HFFc6 (cell line): ENCODE data around the gene MYT1. TPM values are rescaled to one million over a fixed set of nuclear protein-coding genes. Genes with fewer than 3 reads are reported as not detected.

Source experiments
- DNase-seq: peaks from one replicate; pipeline ENCODE4 v3.0.0-alpha.2; 2018
- H3K27ac Mint-ChIP-seq: 2 replicates; pipeline ENCODE4 v1.8.0; 2020; ENCODE audit warnings: mild to moderate bottlenecking, mixed read lengths
- H3K27me3 Mint-ChIP-seq: 2 replicates; pipeline ENCODE4 v1.8.0; 2021; ENCODE audit warnings: mild to moderate bottlenecking, moderate library complexity, mixed read lengths; ENCODE audit not compliant: insufficient read depth
- H3K36me3 Mint-ChIP-seq: 2 replicates; pipeline ENCODE4 v1.8.0; 2021; ENCODE audit warnings: low read depth, mixed read lengths
- H3K4me1 Mint-ChIP-seq: 2 replicates; pipeline ENCODE4 v1.8.0; 2020; ENCODE audit warnings: low read depth, mixed read lengths
- H3K4me3 Mint-ChIP-seq: 2 replicates; pipeline ENCODE4 v1.8.0; 2020; ENCODE audit warnings: mild to moderate bottlenecking, moderate library complexity, mixed read lengths
- H3K9me3 Mint-ChIP-seq: 2 replicates; pipeline ENCODE4 v1.8.0; 2020; ENCODE audit warnings: mild to moderate bottlenecking, mixed read lengths
- CTCF ChIP-seq: fragments of 200-600 bp; sonication (generic); IDR thresholded peaks from 2 replicates; pipeline ENCODE4 v1.5.0; 2021; ENCODE audit warnings: antibody characterized with exemption, mild to moderate bottlenecking
- total RNA-seq, 6 experiments: library from RNA; stranded (reverse); fragmentation: NEBNext Ultra II Directional; extraction: Animal tissue kit (Norgen Biotek cat#: 25700); gene quantifications; 2 replicates in 1 of 6; 3 replicates in 5 of 6; pipeline ENCODE4 v1.2.3, GENCODE V29; 2021

Gene MYT1
- total RNA-seq, 6 experiments from 2014 or later, result not detected

- H3K36me3 Mint-ChIP-seq, result peaks cover 17% of the 10 kb centered on the region
- H3K9me3 Mint-ChIP-seq, result peaks cover 18% of the 10 kb centered on the region
- H3K4me3 Mint-ChIP-seq, result no peak overlapping the region
- peaks cover 44% of the 10 kb centered on the region for H3K27me3 Mint-ChIP-seq
- no peak overlapping the region for H3K27ac Mint-ChIP-seq
- no peaks in the 10 kb centered on the region for H3K4me1 Mint-ChIP-seq
- DNase-seq, result no peak
- no peak for TF ChIP-seq CTCF
Measured at GRCh38 chr20:64142590-64142989, 21.7 kb upstream of the MYT1 start.

GRCh38 chr20:64143018-64143801 lies 21.0 kb upstream of the MYT1 start:
- peaks cover 18% of the 10 kb centered on the region for H3K9me3 Mint-ChIP-seq
- H3K4me3 Mint-ChIP-seq, result no peak overlapping the region
- H3K36me3 Mint-ChIP-seq, result peaks cover 17% of the 10 kb centered on the region
- H3K27ac Mint-ChIP-seq, result no peak overlapping the region
- no peak for DNase-seq
- no peak for TF ChIP-seq CTCF
- peaks cover 50% of the 10 kb centered on the region for H3K27me3 Mint-ChIP-seq
- H3K4me1 Mint-ChIP-seq, result no peaks in the 10 kb centered on the region

- Mint-ChIP-seq H3K4me3 (no peak overlapping the region), H3K4me1 (no peaks in the 10 kb centered on the region), H3K27me3 (peaks cover 49% of the 10 kb centered on the region), H3K36me3 (peaks cover 17% of the 10 kb centered on the region), H3K27ac (no peak overlapping the region), H3K9me3 (peaks cover 18% of the 10 kb centered on the region)
- no peak for TF ChIP-seq CTCF
- DNase-seq, result no peak
Measured at GRCh38 chr20:64144144-64144912, 19.9 kb upstream of the MYT1 start.

GRCh38 chr20:64145458-64146300 lies 18.6 kb upstream of the MYT1 start:
- no peak for DNase-seq
- Mint-ChIP-seq H3K27me3 (peaks cover 37% of the 10 kb centered on the region), H3K4me3 (no peak overlapping the region), H3K4me1 (no peaks in the 10 kb centered on the region), H3K9me3 (peaks cover 18% of the 10 kb centered on the region), H3K27ac (no peak overlapping the region), H3K36me3 (peaks cover 17% of the 10 kb centered on the region)
- TF ChIP-seq CTCF, result peak; percentile 61

GRCh38 chr20:64146301-64146935 lies 17.8 kb upstream of the MYT1 start:
- no peaks in the 10 kb centered on the region for H3K4me1 Mint-ChIP-seq
- TF ChIP-seq CTCF, result no peak
- H3K27me3 Mint-ChIP-seq, result peaks cover 33% of the 10 kb centered on the region
- H3K27ac Mint-ChIP-seq, result no peak overlapping the region
- H3K4me3 Mint-ChIP-seq, result no peak overlapping the region
- DNase-seq, result no peak
- peaks cover 17% of the 10 kb centered on the region for H3K36me3 Mint-ChIP-seq
- peaks cover 18% of the 10 kb centered on the region for H3K9me3 Mint-ChIP-seq
